OCI-LY3 (cell line): Measurements from ENCODE around the gene LBR.

Source experiments
- H2AFZ ChIP-seq: fragments of 200-600, 300-600 bp; shearing (Covaris generic); 2 replicates; pipeline ENCODE4 v1.6.0; 2014; ENCODE audit warnings: antibody characterized with exemption, low read depth, low read length
- H3K27ac ChIP-seq: fragments of 200-600, 300-600 bp; sonication (generic); 2 replicates; pipeline ENCODE4 v1.5.1; 2014; ENCODE audit warnings: mild to moderate bottlenecking, low read length, moderate library complexity, mixed read lengths
- H3K27me3 ChIP-seq: fragments of 200-600, 300-600 bp; sonication (generic); 2 replicates; pipeline ENCODE4 v1.6.1; 2014; ENCODE audit warnings: low read depth, low read length, mixed read lengths
- H3K36me3 ChIP-seq: fragments of 200-600, 300-600 bp; sonication (generic); replicated peaks from 2 replicates; pipeline ENCODE3; 2014; ENCODE audit warnings: low read depth, low read length, mixed read lengths
- H3K4me1 ChIP-seq: fragments of 300-600, 200-600 bp; sonication (generic); 2 replicates; pipeline ENCODE4 v1.6.1; 2014; ENCODE audit warnings: low read length, mixed read lengths
- H3K4me2 ChIP-seq: fragments of 200-600, 300-600 bp; sonication (generic); 2 replicates; pipeline ENCODE4 v1.6.1; 2014; ENCODE audit warnings: low read length, mixed read lengths
- H3K4me3 ChIP-seq: fragments of 300-600, 200-600 bp; sonication (generic); 2 replicates; pipeline ENCODE4 v1.5.1; 2014; ENCODE audit warnings: antibody characterized with exemption, mild to moderate bottlenecking, low read length, moderate library complexity
- H3K79me2 ChIP-seq: fragments of 300-600, 200-600 bp; shearing (Covaris generic); 2 replicates; pipeline ENCODE4 v1.6.1; 2014; ENCODE audit warnings: mild to moderate bottlenecking, low read length, mixed read lengths
- H3K9ac ChIP-seq: fragments of 300-600, 200-600 bp; shearing (Covaris generic); 2 replicates; pipeline ENCODE4 v1.6.0; 2014; ENCODE audit warnings: mild to moderate bottlenecking, low read length, moderate library complexity
- H3K9me3 ChIP-seq: fragments of 200-600, 300-600 bp; shearing (Covaris generic); 2 replicates; pipeline ENCODE4 v1.6.1; 2014; ENCODE audit warnings: low read length, mixed read lengths; ENCODE audit not compliant: insufficient read depth
- H4K20me1 ChIP-seq: fragments of 200-600, 300-600 bp; sonication (generic); 2 replicates; pipeline ENCODE4 v1.6.1; 2016; ENCODE audit warnings: low read length, mixed read lengths; ENCODE audit not compliant: insufficient read depth
- EZH2phosphoT487 ChIP-seq: fragments of 200-600 bp; shearing (Covaris generic); IDR thresholded peaks from 2 replicates; pipeline ENCODE4 v1.6.1; 2018; ENCODE audit warnings: antibody characterized with exemption, mixed run types, low read depth
- TF ChIP-seq, protein P1 (sequence below): fragments of 200-600, 300-600 bp; sonication (generic); IDR thresholded peaks from 2 replicates; pipeline ENCODE4 v1.5.1; 2014; ENCODE audit warnings: antibody characterized with exemption, low read length, low read depth

Gene LBR

GRCh38 chr1:225415967-225416745, 11.7 kb downstream of the LBR start:
- TF ChIP-seq, protein P1, sequence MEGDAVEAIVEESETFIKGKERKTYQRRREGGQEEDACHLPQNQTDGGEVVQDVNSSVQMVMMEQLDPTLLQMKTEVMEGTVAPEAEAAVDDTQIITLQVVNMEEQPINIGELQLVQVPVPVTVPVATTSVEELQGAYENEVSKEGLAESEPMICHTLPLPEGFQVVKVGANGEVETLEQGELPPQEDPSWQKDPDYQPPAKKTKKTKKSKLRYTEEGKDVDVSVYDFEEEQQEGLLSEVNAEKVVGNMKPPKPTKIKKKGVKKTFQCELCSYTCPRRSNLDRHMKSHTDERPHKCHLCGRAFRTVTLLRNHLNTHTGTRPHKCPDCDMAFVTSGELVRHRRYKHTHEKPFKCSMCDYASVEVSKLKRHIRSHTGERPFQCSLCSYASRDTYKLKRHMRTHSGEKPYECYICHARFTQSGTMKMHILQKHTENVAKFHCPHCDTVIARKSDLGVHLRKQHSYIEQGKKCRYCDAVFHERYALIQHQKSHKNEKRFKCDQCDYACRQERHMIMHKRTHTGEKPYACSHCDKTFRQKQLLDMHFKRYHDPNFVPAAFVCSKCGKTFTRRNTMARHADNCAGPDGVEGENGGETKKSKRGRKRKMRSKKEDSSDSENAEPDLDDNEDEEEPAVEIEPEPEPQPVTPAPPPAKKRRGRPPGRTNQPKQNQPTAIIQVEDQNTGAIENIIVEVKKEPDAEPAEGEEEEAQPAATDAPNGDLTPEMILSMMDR, result no peak
- no peak for TF ChIP-seq EZH2phosphoT487
- peaks cover 85% of the 10 kb centered on the region for H3K36me3 ChIP-seq
- no peak overlapping the region for H3K27ac ChIP-seq

GRCh38 chr1:225415307-225415706, 12.5 kb downstream of the LBR start:
- Histone ChIP-seq H3K9ac (no peak overlapping the region), H3K79me2 (peaks cover 65% of the 10 kb centered on the region), H3K27me3 (no peaks in the 10 kb centered on the region), H4K20me1 (peaks cover 18% of the 10 kb centered on the region), H3K9me3 (no peaks in the 10 kb centered on the region), H2AFZ (no peak overlapping the region), H3K4me3 (no peak overlapping the region), H3K36me3 (peaks cover 86% of the 10 kb centered on the region), H3K4me2 (no peak overlapping the region), H3K4me1 (peaks cover 7% of the 10 kb centered on the region), H3K27ac (no peak overlapping the region)
- TF ChIP-seq, protein P1, result no peak
- TF ChIP-seq EZH2phosphoT487, result no peak

More at GRCh38 chr1:225415967-225416745, 11.7 kb downstream of the LBR start:
- peaks cover 7% of the 10 kb centered on the region for H3K4me1 ChIP-seq
- peaks cover 17% of the 10 kb centered on the region for H4K20me1 ChIP-seq
- no peaks in the 10 kb centered on the region for H3K9me3 ChIP-seq
- no peaks in the 10 kb centered on the region for H3K27me3 ChIP-seq
- no peak overlapping the region for H2AFZ ChIP-seq
- peaks cover 69% of the 10 kb centered on the region for H3K79me2 ChIP-seq
- H3K4me2 ChIP-seq, result no peak overlapping the region
- H3K4me3 ChIP-seq, result no peak overlapping the region
- no peak overlapping the region for H3K9ac ChIP-seq

- no peak for TF ChIP-seq EZH2phosphoT487
- TF ChIP-seq, protein P1, result 0 out of 2 replicates have a peak, but pooled peaks have one; percentile 12
- H3K4me2 ChIP-seq, result no peak overlapping the region
- H3K9ac ChIP-seq, result no peak overlapping the region
- H3K79me2 ChIP-seq, result peaks cover 70% of the 10 kb centered on the region
- no peak overlapping the region for H2AFZ ChIP-seq
- peak overlapping the region; percentile 17; the same call in 1 of the 2 replicates for H3K27ac ChIP-seq
- peaks cover 21% of the 10 kb centered on the region for H4K20me1 ChIP-seq
- no peaks in the 10 kb centered on the region for H3K9me3 ChIP-seq
- H3K36me3 ChIP-seq, result peaks cover 87% of the 10 kb centered on the region
- H3K4me3 ChIP-seq, result no peak overlapping the region
- H3K4me1 ChIP-seq, result peaks cover 7% of the 10 kb centered on the region
- H3K27me3 ChIP-seq, result no peaks in the 10 kb centered on the region
These were observed 14.0 kb downstream of the LBR start for GRCh38 chr1:225413708-225414375.

DNA sequence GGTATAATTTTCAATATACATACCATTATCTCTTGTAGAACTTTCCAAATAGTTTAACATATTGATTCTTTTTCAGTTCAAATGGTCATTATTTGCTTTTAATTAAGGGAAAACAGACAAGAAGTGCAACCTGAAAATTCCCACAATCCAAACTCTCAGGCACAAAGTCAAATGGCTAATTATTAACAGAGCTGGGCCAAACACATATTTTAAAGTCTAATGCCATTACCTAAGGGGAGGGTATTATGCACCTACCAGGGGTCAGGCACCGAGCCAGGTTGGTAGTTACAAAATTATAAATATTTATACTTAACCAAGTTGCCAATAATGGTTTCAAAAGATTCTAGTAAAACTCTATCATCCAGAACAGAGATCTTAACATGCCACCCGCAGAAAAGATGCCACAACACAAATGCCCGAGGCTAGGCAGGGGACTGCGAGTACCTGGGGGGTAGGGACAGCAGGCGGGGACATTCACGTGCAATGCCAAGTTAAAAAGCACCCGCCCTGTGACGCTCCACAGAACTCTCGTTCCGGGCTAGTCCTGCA, 15.0 kb downstream of the LBR start:
- H3K4me3 ChIP-seq, result no peak overlapping the region
- peaks cover 7% of the 10 kb centered on the region for H3K4me1 ChIP-seq
- no peak overlapping the region for H3K9ac ChIP-seq
- no peaks in the 10 kb centered on the region for H3K27me3 ChIP-seq
- no peak overlapping the region for H3K27ac ChIP-seq
- peaks cover 71% of the 10 kb centered on the region for H3K79me2 ChIP-seq
- H4K20me1 ChIP-seq, result peaks cover 28% of the 10 kb centered on the region
- H3K9me3 ChIP-seq, result no peaks in the 10 kb centered on the region
- no peak overlapping the region for H2AFZ ChIP-seq
- H3K4me2 ChIP-seq, result no peak overlapping the region
- H3K36me3 ChIP-seq, result peaks cover 89% of the 10 kb centered on the region
- TF ChIP-seq, protein P1, result no peak
- no peak for TF ChIP-seq EZH2phosphoT487
